GM21360 (cell line): ENCODE measurements around the gene SPSB2.

Source experiments
- ATAC-seq: cut with Tn5 transposase; IDR thresholded peaks from one replicate; pipeline ENCODE4 v1.9.1; 2021; ENCODE audit warnings: mild to moderate bottlenecking, moderate library complexity; ENCODE audit not compliant: unreplicated experiment

The SPSB2 gene

DNA sequence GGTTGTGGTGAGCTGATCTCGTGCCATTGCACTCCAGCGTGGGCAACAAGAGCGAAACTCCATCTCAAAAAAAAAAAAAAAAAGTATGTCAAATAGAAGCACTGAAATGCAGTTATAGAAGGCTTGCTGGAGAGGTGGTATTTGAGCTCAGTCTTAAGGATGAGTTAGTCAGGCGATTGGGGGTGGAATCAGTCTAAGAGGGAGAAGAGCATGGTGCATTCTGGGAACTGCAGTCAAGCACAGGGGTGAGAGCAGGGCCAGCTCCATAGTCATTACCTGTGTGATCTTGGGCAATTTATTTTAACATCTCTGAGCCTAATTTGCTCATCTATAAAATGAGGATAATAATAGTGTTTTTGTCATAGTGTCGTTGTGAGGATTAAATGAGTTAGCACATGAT is 38.2 kb downstream of the SPSB2 start:
- ATAC-seq = no peak

DNA sequence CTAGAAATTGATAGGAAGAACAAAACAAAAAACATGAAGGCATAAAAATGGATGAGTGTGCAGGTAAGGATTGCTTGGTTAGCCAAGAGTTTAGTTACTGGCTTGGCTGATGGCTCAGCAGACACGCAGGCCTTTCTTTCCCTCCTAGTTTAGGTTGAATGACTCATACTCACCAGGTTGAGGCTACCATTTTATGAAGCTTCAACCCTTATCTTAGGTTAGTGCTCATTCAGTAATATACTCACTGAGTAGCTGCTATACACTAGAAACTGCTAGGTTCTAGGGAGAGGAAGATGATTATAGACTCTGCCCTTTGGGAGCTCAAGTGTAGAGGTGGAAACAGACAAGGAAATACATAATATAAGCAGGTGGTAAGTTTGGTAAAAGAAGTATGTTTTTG is 38.8 kb downstream of the SPSB2 start:
- ATAC-seq = no peak

DNA sequence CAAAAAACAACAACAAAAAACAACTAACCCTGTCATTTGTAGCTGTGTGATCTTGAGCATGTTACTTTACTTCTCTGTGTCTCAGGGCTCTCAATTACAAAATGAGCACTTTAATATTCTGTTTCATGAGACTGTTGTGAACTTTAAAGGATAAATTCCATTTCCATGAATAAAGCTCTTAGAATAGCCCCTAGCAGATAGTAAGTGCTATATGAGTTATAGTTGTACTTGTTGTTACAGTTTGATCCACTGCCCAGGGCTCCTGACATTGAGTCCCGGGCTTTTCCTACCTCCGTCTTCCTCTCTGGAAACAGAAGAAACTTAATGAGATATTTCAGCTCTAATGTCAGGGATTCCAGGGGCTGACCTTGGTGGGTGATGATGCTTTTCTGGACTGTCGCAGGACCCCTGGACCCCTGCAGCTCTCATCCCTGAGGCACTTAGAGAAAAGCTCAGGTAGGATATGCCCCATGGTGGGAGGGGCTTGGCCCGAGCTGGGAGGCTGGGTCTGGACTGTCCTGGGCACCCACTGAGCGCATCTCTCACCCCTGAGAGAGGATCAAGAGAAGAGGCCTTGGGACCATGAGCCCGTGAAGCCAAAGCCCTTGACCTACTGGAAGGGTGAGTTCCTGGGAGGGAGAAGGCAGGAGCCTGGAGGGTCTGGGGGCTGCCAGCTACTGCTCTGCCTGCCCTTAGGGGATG is 39.8 kb downstream of the SPSB2 start:
- ATAC-seq = no peak

DNA sequence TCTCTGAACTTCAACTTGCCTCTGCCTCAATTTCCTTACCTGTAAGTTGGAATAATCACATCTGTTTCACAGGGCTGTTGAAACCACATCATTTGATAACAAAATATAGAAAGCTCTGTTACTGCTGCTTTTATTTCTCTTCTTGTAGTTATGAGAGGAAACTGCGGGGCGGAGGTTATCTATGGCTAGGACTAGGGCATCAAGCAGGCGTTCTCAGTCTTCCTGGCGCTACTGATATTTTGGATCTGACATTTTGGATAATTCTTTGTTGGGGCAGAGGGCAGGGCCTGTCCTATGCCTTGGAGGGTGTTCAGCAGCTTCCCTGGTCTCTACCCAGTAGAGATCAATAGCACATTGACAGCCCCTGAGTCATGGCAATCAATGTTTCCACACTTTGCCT is 41.0 kb downstream of the SPSB2 start:
- ATAC-seq = no peak

DNA sequence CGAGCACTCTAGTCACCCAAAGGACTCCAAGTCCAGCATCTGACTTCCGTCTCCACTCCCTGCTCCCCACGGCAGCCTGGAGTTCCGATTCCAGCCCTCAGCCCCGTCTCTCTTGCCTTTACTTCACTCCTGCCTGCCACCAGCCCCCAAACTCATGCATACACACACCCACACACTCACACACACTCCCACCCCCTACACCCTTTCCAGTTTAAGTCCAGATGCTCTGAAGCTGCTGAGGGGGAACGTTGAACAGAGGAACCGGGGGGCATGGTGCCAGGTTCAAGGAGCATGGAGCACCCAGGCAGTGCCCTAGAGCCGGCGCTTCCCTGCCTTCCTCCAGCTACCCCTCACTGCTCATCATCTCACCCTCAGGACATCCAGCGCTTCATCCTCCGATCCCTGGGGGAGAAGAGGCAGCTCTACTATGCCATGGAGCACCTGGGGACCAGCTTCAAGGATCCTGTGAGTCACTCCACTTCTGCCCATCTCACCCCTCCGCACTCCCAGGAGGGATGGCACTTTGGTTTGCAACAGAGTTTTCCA is 41.6 kb downstream of the SPSB2 start:
- ATAC-seq = no peak

- no peak for ATAC-seq
Measured at GRCh38 chr12:6830999-6831398, 42.1 kb downstream of the SPSB2 start.

GRCh38 chr12:6830286-6830890 is 42.7 kb downstream of the SPSB2 start:
- no peak for ATAC-seq

- ATAC-seq = no peak
Measured at GRCh38 chr12:6829536-6830220, 43.4 kb downstream of the SPSB2 start.

GRCh38 chr12:6828781-6829535 is 44.1 kb downstream of the SPSB2 start:
- no peak for ATAC-seq

GRCh38 chr12:6827982-6828780 is 44.9 kb downstream of the SPSB2 start, which contains the start of gene P3H3:
P3H3 (plus strand) TSS chr12:6828407; CDS start chr12:6828441, 34 bp downstream.
- ATAC-seq = no peak

DNA sequence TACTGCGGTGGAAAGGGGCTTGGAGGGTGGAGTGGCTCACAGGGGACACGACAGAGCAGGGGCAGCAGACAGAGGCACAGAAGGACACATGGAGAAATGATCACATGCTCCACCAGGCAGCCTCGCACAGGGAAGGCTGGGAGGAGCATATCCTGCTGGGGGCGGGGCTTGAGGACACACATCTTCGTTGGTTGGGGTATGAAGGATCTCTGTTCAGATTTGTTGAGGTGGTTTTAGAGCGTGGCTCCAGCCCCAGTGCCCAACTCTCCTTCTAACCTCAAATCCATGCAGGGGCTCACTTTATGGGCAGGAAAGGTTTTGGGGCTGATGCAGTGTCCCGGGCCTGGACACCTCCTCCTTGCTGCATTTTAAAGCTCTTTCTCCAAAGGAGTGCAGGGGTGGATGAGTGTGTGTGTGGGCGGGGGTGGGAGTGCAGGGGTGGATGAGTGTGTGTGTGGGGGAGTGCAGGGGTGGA is 45.6 kb downstream of the SPSB2 start:
- no peak for ATAC-seq

GRCh38 chr12:6826734-6827436 is 46.2 kb downstream of the SPSB2 start:
- no peak for ATAC-seq

DNA sequence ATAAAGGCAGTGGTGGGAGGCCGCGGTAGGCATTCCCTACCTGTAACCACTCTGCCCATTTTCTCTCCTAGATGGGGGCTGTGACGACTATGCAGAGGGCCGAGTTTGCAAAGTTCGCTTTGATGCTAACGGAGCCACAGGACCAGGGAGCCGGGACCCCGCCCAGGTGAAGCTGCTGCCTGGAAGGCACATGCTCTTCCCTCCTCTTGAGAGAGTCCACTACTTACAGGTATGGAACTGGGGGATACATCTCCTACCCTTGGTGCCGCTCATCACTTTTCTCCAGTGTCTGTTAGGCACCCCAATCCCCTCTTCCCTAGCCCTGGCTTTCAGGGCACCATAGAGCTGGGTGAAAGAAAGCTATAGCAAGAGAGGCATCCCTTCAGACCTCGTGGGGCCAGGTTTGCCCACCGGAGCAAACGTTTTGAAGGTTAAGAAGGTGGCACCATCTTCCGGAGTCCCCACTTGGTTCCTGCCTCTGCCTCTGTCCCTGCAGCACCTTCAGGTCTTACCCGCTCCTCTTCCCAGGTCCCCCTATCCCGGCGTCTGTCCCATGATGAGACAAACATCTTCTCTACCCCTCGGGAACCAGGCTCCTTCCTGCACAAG is 46.9 kb downstream of the SPSB2 start:
- no peak for ATAC-seq

DNA sequence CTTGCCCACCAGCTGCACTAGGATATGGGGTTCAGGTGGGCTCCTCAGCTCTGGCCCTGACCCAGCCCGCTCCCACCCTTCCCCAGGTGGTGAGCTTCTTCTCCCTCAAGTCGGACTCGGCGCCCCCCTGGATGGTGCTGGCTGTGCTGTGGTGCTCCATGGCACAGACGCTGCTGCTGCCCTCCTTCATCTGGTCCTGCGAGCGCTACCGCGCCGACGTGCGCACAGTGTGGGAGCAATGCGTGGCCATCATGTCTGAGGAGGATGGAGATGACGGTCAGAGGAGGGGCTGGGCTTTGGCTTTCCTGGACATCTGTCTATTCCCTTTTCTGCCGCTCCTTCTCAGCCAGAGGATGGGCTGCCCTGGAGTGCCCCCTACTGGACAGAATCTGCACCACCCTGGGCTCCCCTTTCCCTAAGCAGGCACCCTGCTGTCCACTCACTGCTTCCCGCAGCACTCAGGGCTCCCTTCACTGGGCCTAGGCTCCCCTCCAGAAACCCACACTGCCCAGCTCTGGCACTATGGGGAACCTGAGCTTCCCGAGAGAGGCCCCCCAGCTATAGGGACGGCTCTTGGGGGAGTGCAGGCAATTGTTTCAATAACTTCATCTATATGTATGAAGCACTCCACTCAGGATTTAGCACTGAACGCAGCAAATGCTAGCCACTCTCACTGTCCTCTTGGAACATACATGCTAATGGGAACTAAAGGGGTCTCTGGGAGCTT is 47.5 kb downstream of the SPSB2 start:
- ATAC-seq = no peak

GRCh38 chr12:6824901-6825381 is 48.2 kb downstream of the SPSB2 start:
- ATAC-seq = no peak

DNA sequence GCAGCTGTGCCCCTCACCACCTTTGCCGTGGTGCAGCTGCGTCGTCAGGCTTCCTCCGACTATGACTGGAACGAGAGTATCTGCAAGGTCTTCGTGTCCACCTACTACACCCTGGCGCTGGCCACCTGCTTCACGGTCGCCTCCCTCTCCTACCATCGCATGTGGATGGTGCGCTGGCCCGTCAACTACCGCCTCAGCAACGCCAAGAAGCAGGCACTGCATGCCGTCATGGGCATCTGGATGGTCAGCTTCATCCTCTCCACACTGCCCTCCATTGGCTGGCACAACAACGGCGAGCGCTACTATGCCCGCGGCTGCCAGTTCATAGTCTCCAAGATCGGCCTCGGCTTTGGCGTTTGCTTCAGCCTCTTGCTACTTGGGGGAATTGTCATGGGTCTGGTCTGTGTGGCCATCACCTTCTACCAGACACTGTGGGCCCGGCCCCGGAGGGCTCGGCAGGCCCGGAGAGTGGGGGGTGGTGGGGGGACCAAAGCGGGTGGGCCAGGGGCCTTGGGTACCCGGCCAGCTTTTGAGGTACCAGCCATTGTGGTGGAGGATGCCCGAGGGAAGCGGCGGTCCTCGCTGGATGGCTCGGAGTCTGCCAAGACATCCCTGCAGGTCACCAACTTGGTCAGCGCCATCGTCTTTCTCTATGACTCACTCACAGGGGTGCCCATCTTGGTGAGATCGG is 48.9 kb downstream of the SPSB2 start:
- no peak for ATAC-seq

DNA sequence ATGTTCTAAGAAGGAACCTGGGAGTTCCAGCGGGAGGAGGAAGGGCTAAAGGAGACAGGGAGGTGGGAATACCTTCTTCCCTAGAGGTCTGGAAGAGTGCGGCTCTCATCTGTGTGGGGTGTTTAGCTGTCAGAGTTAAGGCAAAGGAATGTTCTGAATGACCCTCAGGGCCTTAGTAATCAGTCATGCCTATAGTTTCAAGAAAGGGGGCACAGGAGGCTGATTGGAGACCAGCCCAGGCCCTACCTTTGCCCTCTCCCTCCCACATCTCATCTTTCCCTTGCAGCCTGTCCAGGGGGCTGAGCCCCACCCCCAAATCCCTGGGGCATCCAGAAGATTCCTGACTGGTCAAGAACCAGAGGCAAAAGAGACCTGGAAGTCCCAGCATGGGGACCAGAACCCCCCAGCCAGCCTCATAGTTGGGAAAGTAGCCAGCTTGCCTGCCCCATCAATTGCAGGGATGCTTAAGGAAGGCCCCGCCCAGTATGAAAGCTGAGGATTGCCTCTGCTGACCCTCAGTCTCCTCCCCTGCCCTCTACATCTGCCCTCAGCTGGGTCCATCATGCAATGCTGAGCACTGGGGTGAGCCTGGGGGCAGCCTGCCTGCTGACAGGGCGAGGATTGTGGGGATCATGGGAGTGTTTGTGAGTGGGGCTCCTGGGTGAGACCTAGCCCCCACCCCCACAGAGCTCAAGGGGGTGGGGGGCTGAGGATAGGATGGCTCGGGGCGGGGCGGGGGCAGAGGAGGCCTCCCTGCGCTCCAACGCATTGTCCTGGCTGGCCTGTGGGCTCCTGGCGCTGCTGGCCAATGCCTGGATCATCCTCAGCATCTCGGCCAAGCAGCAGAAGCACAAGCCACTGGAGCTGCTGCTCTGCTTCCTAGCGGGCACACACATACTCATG is 49.7 kb downstream of the SPSB2 start:
- no peak for ATAC-seq
